GM12878 (cell line): Measurements from ENCODE around the gene NSUN2. TPM values are rescaled to one million over a fixed set of nuclear protein-coding genes. Genes with fewer than 3 reads are reported as not detected.

Experiments used
- ATAC-seq: fragments of 200-7000 bp; cut with Tn5 transposase; 3 replicates; pipeline ENCODE4 v1.9.1; 2020; ENCODE audit warnings: mild to moderate bottlenecking, moderate library complexity
- BruUV-seq: library from RNA; stranded (reverse); fragments of 400-500 nt; replicated peaks from 2 replicates; lab custom pipeline; 2021; lab: Mats Ljungman, UMichigan
- CTCF ChIA-PET: fragments of 300-600 bp; sonication (Branson Sonifier 250); formaldehyde crosslinking; extraction: SDS; loops from one replicate; lab custom pipeline; 2021; ENCODE audit warnings: inconsistent platforms; lab: Yijun Ruan, JAX
- POLR2A ChIA-PET: fragments of 350-600 bp; formaldehyde crosslinking; extraction: SDS; loops from one replicate; lab custom pipeline; 2021; ENCODE audit warnings: inconsistent platforms; lab: Charles Lee
- RAD21 ChIA-PET: fragments of 300-600 bp; sonication (Branson Sonifier 250); formaldehyde crosslinking; loops from one replicate; lab custom pipeline; 2023; ENCODE audit warnings: antibody characterized with exemption; ENCODE audit not compliant: unreplicated experiment; lab: Charles Lee
- SMC1A ChIA-PET: fragments of 300-600 bp; sonication (Branson Sonifier 250); formaldehyde crosslinking; loops from one replicate; lab custom pipeline; 2023; ENCODE audit not compliant: unreplicated experiment, uncharacterized antibody; lab: Charles Lee
- DNase-seq: peaks from one replicate; pipeline ENCODE4 v3.0.0-alpha.2; 2011; ENCODE audit warnings: low read depth, low spot score
- FAIRE-seq: peaks from 3 replicates; lab custom pipeline; 2011; peaks lifted over from hg19 to GRCh38; lab: Jason Lieb, UNC
- H2AFZ ChIP-seq: 2 replicates; pipeline ENCODE4 v1.6.0; 2011; ENCODE audit warnings: low read depth, low read length, control low read depth; ENCODE audit not compliant: control insufficient read depth
- H3K27ac ChIP-seq: 2 replicates; pipeline ENCODE4 v1.5.1; 2011; ENCODE audit warnings: control low read depth; ENCODE audit not compliant: control insufficient read depth, insufficient read depth
- H3K27me3 ChIP-seq, 2 experiments: replicated peaks in 1 of 2; 2 replicates each; pipeline versions ENCODE4 v1.6.0 to v1.6.1; 2011; ENCODE audit warnings: low read length in 1 of 2; ENCODE audit not compliant: control insufficient read depth in 2 of 2, insufficient read depth in 2 of 2
- H3K36me3 ChIP-seq, 2 experiments: 2 replicates each; pipeline ENCODE4 v1.5.1; 2011; ENCODE audit warnings: low read length in 1 of 2; ENCODE audit not compliant: control insufficient read depth in 2 of 2, insufficient read depth in 2 of 2
- H3K4me1 ChIP-seq: 2 replicates; pipeline ENCODE4 v1.6.1; 2011; ENCODE audit warnings: mild to moderate bottlenecking, low read length, moderate library complexity, mixed read lengths; ENCODE audit not compliant: control insufficient read depth, insufficient read depth
- H3K4me2 ChIP-seq: 2 replicates; pipeline ENCODE4 v1.6.0; 2011; ENCODE audit warnings: control low read depth; ENCODE audit not compliant: control insufficient read depth, insufficient read depth
- H3K4me3 ChIP-seq: fragments of 200-600 bp; sonication (generic); 2 replicates; pipeline ENCODE4 v1.5.1; 2016
- H3K79me2 ChIP-seq: 2 replicates; pipeline ENCODE4 v1.6.0; 2011; ENCODE audit warnings: low read length; ENCODE audit not compliant: control insufficient read depth, insufficient read depth
- H3K9ac ChIP-seq: 2 replicates; pipeline ENCODE4 v1.8.0; 2011; ENCODE audit warnings: low read length, control low read depth, mixed read lengths; ENCODE audit not compliant: control insufficient read depth, insufficient read depth
- H3K9me3 ChIP-seq: replicated peaks from 3 replicates; pipeline ENCODE4 v1.5.1; 2011; ENCODE audit warnings: mild to moderate bottlenecking, low read length; ENCODE audit not compliant: control insufficient read depth, insufficient read depth
- H4K20me1 ChIP-seq: 2 replicates; pipeline ENCODE4 v1.6.0; 2011; ENCODE audit not compliant: control insufficient read depth, insufficient read depth
- CBFB ChIP-seq: IDR thresholded peaks from 2 replicates; pipeline ENCODE4 v1.6.1; 2016; ENCODE audit warnings: antibody characterized with exemption, low read depth
- CBX5 ChIP-seq: sonication (generic); IDR thresholded peaks from 2 replicates; pipeline ENCODE4 v1.6.1; 2016; ENCODE audit warnings: low read depth, moderate library complexity, mild to moderate bottlenecking, inconsistent platforms
- DPF2 ChIP-seq: fragments of 450-650 bp; IDR thresholded peaks from 2 replicates; pipeline ENCODE4 v1.6.1; 2017; ENCODE audit warnings: mild to moderate bottlenecking
- EED ChIP-seq: sonication (generic); IDR thresholded peaks from 2 replicates; pipeline ENCODE4 v1.6.1; 2016; ENCODE audit warnings: antibody characterized with exemption, low read depth
- ESRRA ChIP-seq: IDR thresholded peaks from 2 replicates; pipeline ENCODE4 v1.6.1; 2012; ENCODE audit warnings: mild to moderate bottlenecking, low read length, improper control_type of control experiment
- EZH2 ChIP-seq: IDR thresholded peaks from 2 replicates; pipeline ENCODE4 v1.6.1; 2012; ENCODE audit warnings: low read depth, mild to moderate bottlenecking, control low read depth, inconsistent platforms, low read length, borderline replicate concordance; ENCODE audit not compliant: control insufficient read depth
- GABPA ChIP-seq: IDR thresholded peaks from 2 replicates; pipeline ENCODE4 v1.6.1; 2014; ENCODE audit warnings: antibody characterized with exemption, low read depth, mild to moderate bottlenecking, inconsistent platforms
- NFYB ChIP-seq: IDR thresholded peaks from 2 replicates; pipeline ENCODE4 v1.6.1; 2011; ENCODE audit warnings: low read depth, mild to moderate bottlenecking, low read length, improper control_type of control experiment, moderate library complexity; ENCODE audit not compliant: insufficient read depth
- SREBF1 ChIP-seq: IDR thresholded peaks from 2 replicates; pipeline ENCODE4 v1.6.1; 2012; ENCODE audit warnings: mild to moderate bottlenecking, low read length
- STAT3 ChIP-seq: IDR thresholded peaks from 2 replicates; pipeline ENCODE4 v1.6.1; 2011; ENCODE audit warnings: low read depth, low read length, improper control_type of control experiment
- WRNIP1 ChIP-seq: IDR thresholded peaks from 2 replicates; pipeline ENCODE4 v1.6.1; 2011; ENCODE audit warnings: low read depth, low read length, improper control_type of control experiment, borderline replicate concordance
- ZNF207 ChIP-seq: fragments of 450-650 bp; IDR thresholded peaks from 2 replicates; pipeline ENCODE4 v1.6.1; 2014; ENCODE audit warnings: antibody characterized with exemption, mild to moderate bottlenecking, borderline replicate concordance
- WGBS: methylation state at CpG from one replicate; pipeline ENCODE4 v1.1.6; 2016; ENCODE audit warnings: low lambda C conversion rate; ENCODE audit not compliant: insufficient replicate concordance, insufficient coverage; ENCODE audit errors: missing lambda C conversion rate; 5-methylcytosine and 5-hydroxymethylcytosine counted together
- in situ Hi-C: fragments of 300-500 bp; cut with MboI; formaldehyde crosslinking; loops from 9 replicates; pipeline ENCODE4 v1.14.3; 2018; ENCODE audit warnings: mixed read lengths
- intact Hi-C: fragments of 100-400 bp; cut with micrococcal nuclease; formaldehyde crosslinking; loops from one replicate; pipeline ENCODE4 v1.14.2; 2022; ENCODE audit not compliant: unreplicated experiment
- polyA plus RNA-seq, 11 experiments: library from polyadenylated mRNA; depleted of rRNA in 4 of 11; unstranded in 6 of 11; stranded (reverse) in 5 of 11; fragments of >200 nt; fragmentation: Nextera tagmentation in 4 of 11; fragmentation: Illumina TruSeq in 1 of 11; extraction: Ambion mirVana in 4 of 11; extraction: Trizol in 1 of 11; gene quantifications; 1 replicate in 1 of 11; 2 replicates in 10 of 11; pipeline versions ENCODE4 v1.2.1 to v1.2.3, GENCODE V29; 2011 to 2016; ENCODE audit warnings: inconsistent platforms in 2 of 11, missing spikeins in 2 of 11, low read depth in 1 of 11
- total RNA-seq, 4 experiments: library from RNA; depleted of rRNA in 3 of 4; stranded (reverse); fragments of >200 nt in 3 of 4; fragmentation: Illumina TruSeq in 1 of 4; extraction: Trizol in 1 of 4; gene quantifications; 2 replicates each; pipeline versions ENCODE4 v1.2.1 to v1.2.3, GENCODE V29; 2013 to 2021
- TF ChIP-seq, protein P1 (sequence below): fragments of 450-650 bp; IDR thresholded peaks from 2 replicates; pipeline ENCODE4 v1.6.1; 2017; ENCODE audit warnings: mild to moderate bottlenecking
- TF ChIP-seq, protein P2 (sequence below): fragments of 450-650 bp; IDR thresholded peaks from 2 replicates; pipeline ENCODE4 v1.6.1; 2018; ENCODE audit warnings: borderline replicate concordance, mild to moderate bottlenecking; ENCODE audit not compliant: partially characterized antibody

NSUN2 gene
- total and polyA plus RNA-seq, 10 of the 15 experiments (the other 5 are each of a cell fraction or from before 2014, with no cell fraction given): 8.0 to 112 (median 91.1) TPM

GRCh38 chr5:6642655-6643054 is 9.8 kb upstream of the NSUN2 start:
- WGBS: 92% methylated on average over 1 of the region's 1 CpG
- H3K9ac ChIP-seq: no peak overlapping the region
- no peak overlapping the region for H3K4me2 ChIP-seq
- POLR2A ChIA-PET: interaction anchor here (1.3 kb wide), 1 partner anchor 10 kb away, joined by 6 read pairs; the partner anchor contains the start of genes NSUN2 and SRD5A1
- no peak overlapping the region for H3K4me3 ChIP-seq
- H4K20me1 ChIP-seq: no peaks in the 10 kb centered on the region
- CTCF ChIA-PET: interaction anchor here (1.1 kb wide), 1 partner anchor 9 kb away, joined by 3 read pairs; no protein-coding TSS in a partner anchor
- no peak for TF ChIP-seq CBX5
- H3K36me3 ChIP-seq: no peaks in the 10 kb centered on the region; a peak in 1 of 4 replicates
- SMC1A ChIA-PET: interaction anchor here (0.8 to 2.6 kb wide), 4 partner anchors 10 to 105 kb away, joined by 3 to 7 read pairs (median 3); partner anchors contain the start of genes NSUN2 and SRD5A1
- H3K9me3 ChIP-seq: no peaks in the 10 kb centered on the region; the same call in 2 of the 3 replicates
- RAD21 ChIA-PET: no interaction called here
- H2AFZ ChIP-seq: no peak overlapping the region
- H3K79me2 ChIP-seq: peaks cover 1% of the 10 kb centered on the region; the same call in 1 of the 2 replicates
- no TSS peak for BruUV-seq
- intact Hi-C loops: no loop called here
- no peak for ATAC-seq
- H3K27me3 ChIP-seq: no peaks in the 10 kb centered on the region
- H3K4me1 ChIP-seq: no peaks in the 10 kb centered on the region
- no peak for FAIRE-seq
- H3K27ac ChIP-seq: no peak overlapping the region
- in situ Hi-C loops: no loop called here
- DNase-seq: no peak

GRCh38 chr5:6638236-6638635 is 5.4 kb upstream of the NSUN2 start:
- DNase-seq (no peak), ATAC-seq (no peak), FAIRE-seq (no peak)
- Histone ChIP-seq H3K36me3 (no peaks in the 10 kb centered on the region; a peak in 1 of 4 replicates), H3K27me3 (no peaks in the 10 kb centered on the region), H3K9me3 (no peaks in the 10 kb centered on the region), H3K9ac (no peak overlapping the region), H3K27ac (no peak overlapping the region), H3K4me3 (no peak overlapping the region), H2AFZ (no peak overlapping the region), H3K79me2 (peaks cover 17% of the 10 kb centered on the region), H4K20me1 (no peaks in the 10 kb centered on the region; the same call in 1 of the 2 replicates), H3K4me2 (no peak overlapping the region), H3K4me1 (no peaks in the 10 kb centered on the region; the same call in 1 of the 2 replicates)
- ChIA-PET SMC1A (no interaction called here), RAD21 (no interaction called here), CTCF (interaction anchor here (0.6 kb wide), 1 partner anchor 1297 kb away, joined by 3 read pairs; no protein-coding TSS in a partner anchor), POLR2A (interaction anchor here (1.2 kb wide), 1 partner anchor 75 kb away, joined by 3 read pairs; the partner anchor contains the start of gene TENT4A)
- BruUV-seq: no TSS peak
- in situ Hi-C loops: no loop called here
- WGBS: 74% methylated on average over 4 of the region's 4 CpGs
- intact Hi-C loops: no loop called here
- TF ChIP-seq, protein P1, sequence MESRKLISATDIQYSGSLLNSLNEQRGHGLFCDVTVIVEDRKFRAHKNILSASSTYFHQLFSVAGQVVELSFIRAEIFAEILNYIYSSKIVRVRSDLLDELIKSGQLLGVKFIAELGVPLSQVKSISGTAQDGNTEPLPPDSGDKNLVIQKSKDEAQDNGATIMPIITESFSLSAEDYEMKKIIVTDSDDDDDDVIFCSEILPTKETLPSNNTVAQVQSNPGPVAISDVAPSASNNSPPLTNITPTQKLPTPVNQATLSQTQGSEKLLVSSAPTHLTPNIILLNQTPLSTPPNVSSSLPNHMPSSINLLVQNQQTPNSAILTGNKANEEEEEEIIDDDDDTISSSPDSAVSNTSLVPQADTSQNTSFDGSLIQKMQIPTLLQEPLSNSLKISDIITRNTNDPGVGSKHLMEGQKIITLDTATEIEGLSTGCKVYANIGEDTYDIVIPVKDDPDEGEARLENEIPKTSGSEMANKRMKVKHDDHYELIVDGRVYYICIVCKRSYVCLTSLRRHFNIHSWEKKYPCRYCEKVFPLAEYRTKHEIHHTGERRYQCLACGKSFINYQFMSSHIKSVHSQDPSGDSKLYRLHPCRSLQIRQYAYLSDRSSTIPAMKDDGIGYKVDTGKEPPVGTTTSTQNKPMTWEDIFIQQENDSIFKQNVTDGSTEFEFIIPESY: no peak
- TF ChIP-seq EED: no peak
- no peak for TF ChIP-seq SREBF1
- TF ChIP-seq GABPA: no peak
- TF ChIP-seq EZH2: no peak
- TF ChIP-seq, protein P2, sequence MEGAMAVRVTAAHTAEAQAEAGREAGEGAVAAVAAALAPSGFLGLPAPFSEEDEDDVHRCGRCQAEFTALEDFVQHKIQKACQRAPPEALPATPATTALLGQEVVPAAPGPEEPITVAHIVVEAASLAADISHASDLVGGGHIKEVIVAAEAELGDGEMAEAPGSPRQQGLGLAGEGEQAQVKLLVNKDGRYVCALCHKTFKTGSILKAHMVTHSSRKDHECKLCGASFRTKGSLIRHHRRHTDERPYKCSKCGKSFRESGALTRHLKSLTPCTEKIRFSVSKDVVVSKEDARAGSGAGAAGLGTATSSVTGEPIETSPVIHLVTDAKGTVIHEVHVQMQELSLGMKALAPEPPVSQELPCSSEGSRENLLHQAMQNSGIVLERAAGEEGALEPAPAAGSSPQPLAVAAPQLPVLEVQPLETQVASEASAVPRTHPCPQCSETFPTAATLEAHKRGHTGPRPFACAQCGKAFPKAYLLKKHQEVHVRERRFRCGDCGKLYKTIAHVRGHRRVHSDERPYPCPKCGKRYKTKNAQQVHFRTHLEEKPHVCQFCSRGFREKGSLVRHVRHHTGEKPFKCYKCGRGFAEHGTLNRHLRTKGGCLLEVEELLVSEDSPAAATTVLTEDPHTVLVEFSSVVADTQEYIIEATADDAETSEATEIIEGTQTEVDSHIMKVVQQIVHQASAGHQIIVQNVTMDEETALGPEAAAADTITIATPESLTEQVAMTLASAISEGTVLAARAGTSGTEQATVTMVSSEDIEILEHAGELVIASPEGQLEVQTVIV: no peak
- TF ChIP-seq ESRRA: no peak
- TF ChIP-seq CBFB: no peak
- TF ChIP-seq ZNF207: no peak
- TF ChIP-seq STAT3: no peak
- no peak for TF ChIP-seq DPF2
- TF ChIP-seq NFYB: no peak
- TF ChIP-seq WRNIP1: no peak
